Measurements from ENCODE around the gene KRTAP10-8.

GRCh38 chr21:44603109-44603875, 8.6 kb upstream of the KRTAP10-8 start:
- TF ChIP-seq, protein P1, sequence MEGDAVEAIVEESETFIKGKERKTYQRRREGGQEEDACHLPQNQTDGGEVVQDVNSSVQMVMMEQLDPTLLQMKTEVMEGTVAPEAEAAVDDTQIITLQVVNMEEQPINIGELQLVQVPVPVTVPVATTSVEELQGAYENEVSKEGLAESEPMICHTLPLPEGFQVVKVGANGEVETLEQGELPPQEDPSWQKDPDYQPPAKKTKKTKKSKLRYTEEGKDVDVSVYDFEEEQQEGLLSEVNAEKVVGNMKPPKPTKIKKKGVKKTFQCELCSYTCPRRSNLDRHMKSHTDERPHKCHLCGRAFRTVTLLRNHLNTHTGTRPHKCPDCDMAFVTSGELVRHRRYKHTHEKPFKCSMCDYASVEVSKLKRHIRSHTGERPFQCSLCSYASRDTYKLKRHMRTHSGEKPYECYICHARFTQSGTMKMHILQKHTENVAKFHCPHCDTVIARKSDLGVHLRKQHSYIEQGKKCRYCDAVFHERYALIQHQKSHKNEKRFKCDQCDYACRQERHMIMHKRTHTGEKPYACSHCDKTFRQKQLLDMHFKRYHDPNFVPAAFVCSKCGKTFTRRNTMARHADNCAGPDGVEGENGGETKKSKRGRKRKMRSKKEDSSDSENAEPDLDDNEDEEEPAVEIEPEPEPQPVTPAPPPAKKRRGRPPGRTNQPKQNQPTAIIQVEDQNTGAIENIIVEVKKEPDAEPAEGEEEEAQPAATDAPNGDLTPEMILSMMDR (IDR thresholded peaks at IDR 0.05): no peak
- no peak for TF ChIP-seq POLR2A (IDR thresholded peaks at IDR 0.05)
